Esophagus muscularis mucosa (tissue), 4 donors: ENCODE results near the gene SHB. TPM values are rescaled to one million over a fixed set of nuclear protein-coding genes. Genes with fewer than 3 reads are reported as not detected.
A peak's percentile ranks its signal among the peaks of the same experiment; 100 is the strongest.

Source experiments
- DNase-seq: peaks from one replicate; pipeline ENCODE4 v3.0.0-alpha.2; 2017; ENCODE audit errors: extremely low spot score
- H3K27ac ChIP-seq, 4 donors: fragments of 200-600 bp; sonication (generic); replicated peaks in 1 of 4; 1 replicate in 3 of 4; 2 replicates in 1 of 4; pipeline ENCODE4 v1.5.1; 2016 to 2019; ENCODE audit warnings: mild to moderate bottlenecking in 1 of 4
- H3K27me3 ChIP-seq, 4 donors: fragments of 200-600 bp; sonication (generic); one replicate each; pipeline versions ENCODE4 v1.5.1 to v1.6.0; 2016 to 2019
- H3K36me3 ChIP-seq, 4 donors: fragments of 200-600 bp; sonication (generic); one replicate each; pipeline ENCODE4 v1.5.1; 2016 to 2019
- H3K4me1 ChIP-seq, 4 donors: fragments of 200-600 bp; sonication (generic); one replicate each; pipeline ENCODE4 v1.5.1; 2016 to 2019
- H3K4me3 ChIP-seq, 4 donors: fragments of 200-600 bp; sonication (generic); 1 replicate in 2 of 4; 2 replicates in 2 of 4; pipeline ENCODE4 v1.5.1; 2016 to 2019; ENCODE audit warnings: mild to moderate bottlenecking in 4 of 4, moderate library complexity in 1 of 4
- H3K9me3 ChIP-seq, 4 donors: fragments of 200-600 bp; sonication (generic); 1 replicate in 3 of 4; 2 replicates in 1 of 4; pipeline ENCODE4 v1.5.1; 2016 to 2019
- EP300 ChIP-seq: sonication (generic); formaldehyde crosslinking; IDR thresholded peaks from one replicate; pipeline ENCODE4 v1.6.1; 2017; ENCODE audit warnings: antibody characterized with exemption
- POLR2A ChIP-seq: fragments of 450-650 bp; IDR thresholded peaks from one replicate; pipeline ENCODE4 v1.6.1; 2017; ENCODE audit warnings: antibody characterized with exemption, moderate library complexity, mild to moderate bottlenecking, low read depth
- POLR2AphosphoS5 ChIP-seq, 2 donors: sonication (generic); formaldehyde crosslinking; IDR thresholded peaks; one replicate each; pipeline ENCODE4 v1.6.1; 2017; ENCODE audit warnings: antibody characterized with exemption in 2 of 2
- WGBS: methylation state at CpG from one replicate; pipeline ENCODE4 v1.1.5; 2018; 5-methylcytosine and 5-hydroxymethylcytosine counted together
- intact Hi-C: fragments of 100-400 bp; cut with DNase I; formaldehyde crosslinking; loops from one replicate; pipeline ENCODE4 v1.15.1; 2023
- total RNA-seq, 4 donors: library from RNA; depleted of rRNA; stranded (reverse); fragments of >200 nt; gene quantifications; one replicate each; pipeline versions ENCODE4 v1.1.0 to v1.2.1, GENCODE V29; 2016
- TF ChIP-seq, protein P1 (sequence below), 3 experiments: fragments of 200-600 bp in 2 of 3; fragments of 450-650 bp in 1 of 3; sonication (generic) in 2 of 3; IDR thresholded peaks; one replicate each; pipeline ENCODE4 v1.5.1; 2017 to 2019; ENCODE audit warnings: antibody characterized with exemption in 3 of 3, mild to moderate bottlenecking in 2 of 3, moderate library complexity in 1 of 3

SHB gene
- total RNA-seq, 4 donors from 2014 or later, result 16.6 to 21.2 (median 21.0) TPM

GRCh38 chr9:38057416-38058195 lies 11.4 kb downstream of the SHB start:
- intact Hi-C loops, result no loop called here
- Histone ChIP-seq H3K36me3 (peaks cover 0 to 3% (median 0%) of the 10 kb centered on the region in 4 donors), H3K4me3 (no peak overlapping the region), H3K27ac (peak overlapping the region in 2 of 4 donors; percentile 38 to 58), H3K27me3 (no peaks in the 10 kb centered on the region), H3K4me1 (peaks cover 38 to 54% (median 48%) of the 10 kb centered on the region in 4 donors), H3K9me3 (no peaks in the 10 kb centered on the region)
- DNase-seq, result no peak
- 71% methylated on average over 5 of the region's 7 CpGs for WGBS
- TF ChIP-seq, protein P1, sequence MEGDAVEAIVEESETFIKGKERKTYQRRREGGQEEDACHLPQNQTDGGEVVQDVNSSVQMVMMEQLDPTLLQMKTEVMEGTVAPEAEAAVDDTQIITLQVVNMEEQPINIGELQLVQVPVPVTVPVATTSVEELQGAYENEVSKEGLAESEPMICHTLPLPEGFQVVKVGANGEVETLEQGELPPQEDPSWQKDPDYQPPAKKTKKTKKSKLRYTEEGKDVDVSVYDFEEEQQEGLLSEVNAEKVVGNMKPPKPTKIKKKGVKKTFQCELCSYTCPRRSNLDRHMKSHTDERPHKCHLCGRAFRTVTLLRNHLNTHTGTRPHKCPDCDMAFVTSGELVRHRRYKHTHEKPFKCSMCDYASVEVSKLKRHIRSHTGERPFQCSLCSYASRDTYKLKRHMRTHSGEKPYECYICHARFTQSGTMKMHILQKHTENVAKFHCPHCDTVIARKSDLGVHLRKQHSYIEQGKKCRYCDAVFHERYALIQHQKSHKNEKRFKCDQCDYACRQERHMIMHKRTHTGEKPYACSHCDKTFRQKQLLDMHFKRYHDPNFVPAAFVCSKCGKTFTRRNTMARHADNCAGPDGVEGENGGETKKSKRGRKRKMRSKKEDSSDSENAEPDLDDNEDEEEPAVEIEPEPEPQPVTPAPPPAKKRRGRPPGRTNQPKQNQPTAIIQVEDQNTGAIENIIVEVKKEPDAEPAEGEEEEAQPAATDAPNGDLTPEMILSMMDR (IDR thresholded peaks at IDR 0.05), result no peak
- no peak for TF ChIP-seq POLR2A
- TF ChIP-seq EP300, result no peak
- no peak for TF ChIP-seq POLR2AphosphoS5 (IDR thresholded peaks at IDR 0.05)

GRCh38 chr9:38054653-38055052 lies 14.4 kb downstream of the SHB start:
- TF ChIP-seq EP300 (no peak), POLR2AphosphoS5 (IDR thresholded peaks at IDR 0.05) (no peak), POLR2A (no peak)
- TF ChIP-seq, protein P1 (IDR thresholded peaks at IDR 0.05), result no peak
- WGBS, result 89% methylated on average over 3 of the region's 3 CpGs

DNA sequence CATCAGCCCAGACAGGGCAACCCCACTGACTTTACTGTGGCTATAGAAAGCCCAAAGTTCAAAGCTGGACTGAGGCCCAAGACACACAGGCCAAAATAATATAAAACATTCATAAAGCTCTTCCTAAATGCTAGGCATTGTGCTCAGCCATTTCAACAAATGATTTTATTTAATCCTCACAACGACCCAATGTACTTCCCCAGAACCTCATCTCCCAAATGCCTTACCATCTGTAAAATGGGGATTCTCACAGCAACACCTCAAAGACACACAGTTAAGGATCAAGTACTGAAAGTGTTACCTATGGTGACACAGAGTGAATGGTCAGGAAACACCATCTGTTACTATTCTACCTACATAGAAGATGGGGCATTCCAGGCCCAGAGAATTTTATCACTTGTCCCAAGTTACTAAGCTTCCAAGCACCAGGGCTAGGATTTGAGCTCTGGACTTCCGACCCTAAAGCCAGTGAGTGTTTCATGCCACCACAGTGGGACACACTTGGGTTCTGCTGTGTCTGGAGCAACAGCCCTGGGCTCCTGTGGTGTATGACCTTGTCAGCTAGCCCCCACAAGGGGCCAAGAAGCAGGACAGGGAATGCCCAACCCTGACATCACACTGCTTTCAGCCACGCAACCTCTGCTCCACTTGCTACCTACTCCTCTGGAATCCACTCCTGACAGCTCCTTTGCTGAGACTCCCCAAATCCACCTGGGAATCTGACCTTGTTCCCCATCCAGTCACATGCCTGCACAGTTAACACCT lies 15.1 kb downstream of the SHB start:
- Histone ChIP-seq H3K36me3 (no peaks in the 10 kb centered on the region), H3K4me3 (no peak overlapping the region), H3K27ac (no peak overlapping the region), H3K27me3 (no peaks in the 10 kb centered on the region), H3K4me1 (peaks cover 18 to 30% (median 21%) of the 10 kb centered on the region in 4 donors), H3K9me3 (no peaks in the 10 kb centered on the region)
- DNase-seq, result no peak
- intact Hi-C loops, result no loop called here
- TF ChIP-seq POLR2AphosphoS5 (IDR thresholded peaks at IDR 0.05) (no peak), EP300 (no peak), POLR2A (no peak)
- TF ChIP-seq, protein P1 (IDR thresholded peaks at IDR 0.05), result no peak
- 94% methylated on average over 3 of the region's 3 CpGs for WGBS

More at GRCh38 chr9:38054653-38055052, 14.4 kb downstream of the SHB start:
- Histone ChIP-seq H3K27me3 (no peaks in the 10 kb centered on the region), H3K27ac (no peak overlapping the region), H3K36me3 (no peaks in the 10 kb centered on the region), H3K4me3 (no peak overlapping the region), H3K9me3 (no peaks in the 10 kb centered on the region), H3K4me1 (peaks cover 15 to 31% (median 21%) of the 10 kb centered on the region in 4 donors)
- intact Hi-C loops, result no loop called here
- DNase-seq, result no peak

DNA sequence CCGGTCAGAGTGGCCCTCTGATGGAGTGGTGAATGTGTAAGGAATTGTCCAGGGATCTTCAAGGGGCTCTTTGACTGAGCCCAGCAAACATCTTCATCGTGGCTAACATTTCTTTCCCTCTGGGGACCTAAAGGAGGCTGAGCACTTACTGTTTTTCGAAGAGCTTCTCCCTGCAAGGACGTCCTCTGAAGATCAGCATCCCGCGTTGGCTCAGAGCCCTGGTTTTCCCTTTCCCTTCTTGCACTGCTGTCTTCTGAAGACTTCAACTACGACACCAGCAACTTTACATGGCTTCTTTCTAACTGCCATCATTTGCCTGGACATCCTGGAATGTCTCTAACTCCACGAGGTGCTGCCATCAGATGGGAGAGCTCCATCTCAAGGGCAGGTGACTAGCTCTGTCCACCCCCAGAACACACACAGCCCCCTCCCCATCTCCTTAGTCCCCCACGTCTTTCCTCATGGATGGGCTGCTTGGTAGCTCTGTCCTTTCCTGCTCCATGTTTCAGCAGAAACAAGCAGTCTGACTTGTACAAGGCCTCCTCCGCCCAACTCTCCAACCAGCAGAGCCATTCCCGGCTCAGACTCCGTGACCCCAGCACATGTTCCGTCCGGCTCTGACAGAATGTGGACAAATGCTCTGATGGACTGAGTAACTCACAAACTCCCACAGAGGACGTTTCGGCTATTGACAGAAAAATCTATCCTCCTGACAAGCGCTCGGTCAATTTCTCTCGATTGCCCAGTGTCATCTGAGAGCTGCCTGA lies 17.1 kb downstream of the SHB start:
- 86% methylated on average over 18 of the region's 19 CpGs for WGBS
- H3K9me3 ChIP-seq, result no peaks in the 10 kb centered on the region
- no peak for DNase-seq
- H3K4me1 ChIP-seq, result peaks cover 22 to 32% (median 23%) of the 10 kb centered on the region in 4 donors
- no peaks in the 10 kb centered on the region for H3K27me3 ChIP-seq
- TF ChIP-seq, protein P1 (IDR thresholded peaks at IDR 0.05), result no peak
- TF ChIP-seq POLR2A (no peak), POLR2AphosphoS5 (IDR thresholded peaks at IDR 0.05) (no peak), EP300 (no peak)
- intact Hi-C loops, result no loop called here
- H3K27ac ChIP-seq, result no peak overlapping the region
- no peaks in the 10 kb centered on the region for H3K36me3 ChIP-seq
- no peak overlapping the region for H3K4me3 ChIP-seq
